Subcutaneous abdominal adipose tissue (tissue), 5 donors: Measurements from ENCODE around the gene CEP162.
"Not testable (repeated sequence)": the region's sequence is repeated elsewhere in the genome, so short reads cannot be mapped to it uniquely, and the experiment has no call there.

ENCODE experiments used
- H3K27ac ChIP-seq: one replicate; pipeline ENCODE4 v1.7.0; 2013; ENCODE audit warnings: low read depth, mild to moderate bottlenecking, inconsistent platforms, low read length, moderate library complexity
- H3K27me3 ChIP-seq, 5 donors: one replicate each; pipeline ENCODE4 v1.7.0; 2013; ENCODE audit warnings: low read length in 5 of 5, inconsistent platforms in 1 of 5; ENCODE audit not compliant: control insufficient read depth in 5 of 5, insufficient read depth in 4 of 5
- H3K36me3 ChIP-seq, 5 donors: one replicate each; pipeline ENCODE4 v1.7.0; 2013; ENCODE audit warnings: low read length in 5 of 5; ENCODE audit not compliant: control insufficient read depth in 5 of 5, insufficient read depth in 5 of 5
- H3K4me1 ChIP-seq, 5 donors: one replicate each; pipeline ENCODE4 v1.7.0; 2013; ENCODE audit warnings: low read length in 5 of 5, mild to moderate bottlenecking in 3 of 5, moderate library complexity in 1 of 5; ENCODE audit not compliant: control insufficient read depth in 5 of 5, insufficient read depth in 5 of 5
- H3K4me3 ChIP-seq, 5 donors: one replicate each; pipeline ENCODE4 v1.7.0; 2013; ENCODE audit warnings: low read length in 5 of 5, low read depth in 1 of 5
- H3K9ac ChIP-seq, 5 donors: one replicate each; pipeline ENCODE4 v1.7.0; 2013; ENCODE audit warnings: low read length in 5 of 5, mild to moderate bottlenecking in 4 of 5, moderate library complexity in 3 of 5
- H3K9me3 ChIP-seq, 5 donors: one replicate each; pipeline ENCODE4 v1.7.0; 2013; ENCODE audit warnings: low read length in 5 of 5; ENCODE audit not compliant: control insufficient read depth in 5 of 5
- donor health status: healthy.
- donor health status: healthy.
- donor health status: healthy.
- donor health status: healthy.
- donor health status: healthy.

The CEP162 gene

DNA sequence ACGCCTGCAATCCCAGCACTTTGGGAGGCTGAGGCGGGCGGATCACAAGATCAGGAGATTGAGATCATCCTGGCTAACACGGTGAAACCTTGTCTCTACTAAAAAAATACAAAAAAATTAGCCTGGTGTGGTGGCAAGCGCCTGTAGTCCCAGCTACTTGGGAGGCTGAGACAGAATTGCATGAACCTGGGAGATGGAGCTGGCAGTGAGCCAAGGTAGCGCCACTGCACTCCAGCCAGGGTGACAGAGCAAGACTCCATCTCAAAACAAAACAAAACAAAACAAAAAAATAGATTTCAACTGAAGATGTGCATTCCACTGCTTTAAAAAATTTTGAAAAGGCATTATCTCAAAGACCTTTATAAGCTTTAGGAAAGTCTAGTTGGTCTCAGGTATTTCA, 27.5 kb downstream of the CEP162 start:
- H3K36me3 ChIP-seq, result peaks cover 11 to 35% (median 20%) of the 10 kb centered on the region in 5 donors
- H3K4me3 ChIP-seq, H3K4me1 ChIP-seq, H3K9ac ChIP-seq, H3K27ac ChIP-seq, H3K27me3 ChIP-seq, H3K9me3 ChIP-seq: not testable (repeated sequence)

DNA sequence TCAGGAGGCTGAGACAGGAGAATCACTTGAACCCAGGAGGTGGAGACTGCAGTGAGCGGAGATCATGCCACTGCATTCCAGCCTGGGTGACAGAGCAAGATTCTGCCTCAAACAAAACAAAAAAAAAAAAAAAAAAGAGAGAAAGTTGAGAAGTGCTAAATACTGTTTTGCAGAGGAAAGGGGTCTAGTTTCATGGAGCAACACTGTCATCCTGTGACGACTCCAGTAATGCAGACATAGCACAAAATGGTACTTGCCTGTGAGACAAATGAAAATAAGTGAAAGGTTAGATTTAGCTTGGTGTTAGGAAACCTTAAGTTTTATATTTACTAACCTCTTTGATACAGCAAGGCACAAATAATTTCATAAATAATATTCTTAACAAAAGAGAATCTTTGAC, 29.7 kb downstream of the CEP162 start:
- H3K4me3 ChIP-seq, result no peak overlapping the region
- H3K36me3 ChIP-seq, result peaks cover 14 to 49% (median 30%) of the 10 kb centered on the region in 5 donors
- H3K4me1 ChIP-seq, result no peaks in the 10 kb centered on the region
- no peaks in the 10 kb centered on the region for H3K27me3 ChIP-seq
- no peak overlapping the region for H3K27ac ChIP-seq
- H3K9ac ChIP-seq, result no peak overlapping the region
- no peaks in the 10 kb centered on the region for H3K9me3 ChIP-seq

DNA sequence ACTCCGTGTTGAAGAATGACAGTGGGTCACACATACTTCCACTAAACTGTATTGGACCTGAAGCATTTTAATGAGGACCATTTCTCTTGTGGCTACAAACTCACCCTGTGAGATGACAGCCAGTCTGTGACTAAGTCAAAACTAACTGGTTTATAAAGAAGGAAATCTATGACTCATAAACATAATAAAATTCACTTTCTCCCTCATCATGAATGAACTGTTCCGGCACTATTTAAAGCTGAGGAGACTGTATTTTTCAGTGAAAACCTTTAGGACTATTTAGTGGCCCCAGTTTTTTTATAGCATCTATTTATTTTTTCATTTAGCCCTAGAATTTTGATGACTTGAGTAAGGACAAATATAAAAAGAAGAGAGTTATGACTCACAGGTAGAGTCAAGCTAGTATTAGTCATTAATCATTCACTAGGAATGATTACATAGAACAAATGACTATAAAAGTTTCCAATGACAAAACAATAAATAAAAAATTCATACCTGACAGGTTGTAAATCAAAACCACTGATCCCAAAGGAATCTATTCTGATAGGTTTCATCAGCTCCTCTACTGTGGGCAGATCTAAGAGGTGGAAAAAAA, 34.2 kb downstream of the CEP162 start:
- H3K27me3 ChIP-seq, result no peaks in the 10 kb centered on the region
- H3K9me3 ChIP-seq, result no peaks in the 10 kb centered on the region
- no peak overlapping the region for H3K9ac ChIP-seq
- H3K27ac ChIP-seq, result no peak overlapping the region
- no peak overlapping the region for H3K4me3 ChIP-seq
- H3K4me1 ChIP-seq, result no peaks in the 10 kb centered on the region
- H3K36me3 ChIP-seq, result peaks cover 24 to 55% (median 42%) of the 10 kb centered on the region in 5 donors

DNA sequence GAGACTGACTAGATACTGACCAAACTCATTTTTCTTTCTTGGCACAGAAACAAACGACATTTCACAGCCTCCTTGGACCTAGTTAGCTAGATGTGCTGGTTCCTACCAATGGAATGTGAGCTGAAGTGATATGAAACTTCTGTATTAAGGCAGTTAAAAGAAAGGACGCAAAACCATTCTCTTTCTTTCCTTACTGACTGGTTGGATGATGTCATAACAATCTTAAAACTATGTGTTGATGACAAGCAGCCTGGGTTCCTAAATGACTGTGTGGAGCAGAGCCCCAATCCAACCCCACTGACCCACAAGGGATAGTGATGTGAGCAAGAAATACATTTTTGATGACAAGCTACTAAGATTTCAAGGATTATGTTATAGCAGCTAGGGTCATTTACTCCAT, 35.6 kb downstream of the CEP162 start:
- H3K36me3 ChIP-seq, result peaks cover 24 to 51% (median 40%) of the 10 kb centered on the region in 5 donors
- no peaks in the 10 kb centered on the region for H3K4me1 ChIP-seq
- H3K27me3 ChIP-seq, result no peaks in the 10 kb centered on the region
- H3K4me3 ChIP-seq, result no peak overlapping the region
- no peaks in the 10 kb centered on the region for H3K9me3 ChIP-seq
- H3K9ac ChIP-seq, result no peak overlapping the region
- H3K27ac ChIP-seq, result no peak overlapping the region

DNA sequence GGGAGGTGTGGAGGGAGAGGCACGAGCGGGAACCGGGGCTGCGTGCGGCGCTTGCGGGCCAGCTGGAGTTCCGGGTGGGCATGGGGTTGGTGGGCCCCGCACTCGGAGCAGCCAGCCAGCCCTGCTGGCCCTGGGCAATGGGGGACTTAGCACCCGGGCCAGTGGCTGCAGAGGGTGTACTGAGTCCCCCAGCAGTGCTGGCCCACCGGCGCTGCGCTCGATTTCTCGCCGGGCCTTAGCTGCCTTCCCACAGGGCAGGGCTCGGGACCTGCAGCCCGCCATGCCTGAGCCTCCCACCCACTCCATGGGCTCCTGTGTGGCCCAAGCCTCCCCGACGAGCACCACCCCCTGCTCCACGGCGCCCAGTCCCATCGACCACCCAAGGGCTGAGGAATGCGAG, 38.1 kb downstream of the CEP162 start:
- peaks cover 26 to 44% (median 36%) of the 10 kb centered on the region in 5 donors for H3K36me3 ChIP-seq
- H3K27me3 ChIP-seq, H3K9me3 ChIP-seq, H3K27ac ChIP-seq, H3K4me3 ChIP-seq, H3K9ac ChIP-seq, H3K4me1 ChIP-seq: not testable (repeated sequence)

DNA sequence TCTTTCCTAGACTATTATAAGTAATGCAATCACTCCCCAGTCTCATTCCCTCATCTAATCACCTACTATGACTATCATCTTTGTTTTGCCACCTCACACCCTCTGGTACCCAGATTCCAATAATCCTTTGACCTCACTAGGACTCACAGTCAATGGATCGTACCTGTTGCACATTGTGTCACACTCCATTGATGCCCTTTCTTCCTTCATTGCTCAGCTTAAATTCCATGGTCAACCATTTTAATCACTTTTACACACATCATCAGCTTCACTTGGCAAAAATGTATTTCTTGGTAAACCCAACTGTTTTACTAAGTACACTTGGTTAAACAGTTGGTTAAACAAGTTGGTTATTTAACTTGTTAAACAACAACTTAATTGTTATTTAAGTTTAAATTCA, 44.0 kb downstream of the CEP162 start:
- Histone ChIP-seq H3K27ac (no peak overlapping the region), H3K9ac (no peak overlapping the region), H3K4me3 (no peak overlapping the region), H3K9me3 (no peaks in the 10 kb centered on the region), H3K4me1 (peaks cover 0 to 5% (median 0%) of the 10 kb centered on the region in 5 donors), H3K36me3 (peaks cover 7 to 25% (median 11%) of the 10 kb centered on the region in 5 donors), H3K27me3 (no peaks in the 10 kb centered on the region)

DNA sequence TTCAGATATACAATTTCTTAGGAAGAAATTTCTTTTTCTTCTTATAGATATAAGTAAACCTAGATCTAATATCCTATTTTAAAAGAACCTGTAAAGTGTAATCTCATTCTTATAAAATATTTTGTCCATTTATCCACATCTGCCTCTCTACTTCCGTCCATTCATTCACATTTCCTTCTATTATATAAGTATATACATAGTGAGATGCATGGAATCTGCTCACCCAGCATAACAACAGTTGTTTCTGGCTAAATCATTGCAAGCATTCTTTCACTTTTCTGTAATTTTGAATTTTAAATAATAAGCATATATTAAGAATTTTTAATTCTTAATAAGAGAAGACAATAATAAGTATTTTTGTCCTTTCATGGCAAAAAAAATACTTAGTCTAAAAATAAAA, 45.4 kb downstream of the CEP162 start:
- H3K4me3 ChIP-seq, result no peak overlapping the region
- no peaks in the 10 kb centered on the region for H3K27me3 ChIP-seq
- H3K9ac ChIP-seq, result no peak overlapping the region
- H3K4me1 ChIP-seq, result peaks cover 0 to 5% (median 0%) of the 10 kb centered on the region in 5 donors
- no peaks in the 10 kb centered on the region for H3K9me3 ChIP-seq
- peaks cover 7 to 22% (median 11%) of the 10 kb centered on the region in 5 donors for H3K36me3 ChIP-seq
- no peak overlapping the region for H3K27ac ChIP-seq

DNA sequence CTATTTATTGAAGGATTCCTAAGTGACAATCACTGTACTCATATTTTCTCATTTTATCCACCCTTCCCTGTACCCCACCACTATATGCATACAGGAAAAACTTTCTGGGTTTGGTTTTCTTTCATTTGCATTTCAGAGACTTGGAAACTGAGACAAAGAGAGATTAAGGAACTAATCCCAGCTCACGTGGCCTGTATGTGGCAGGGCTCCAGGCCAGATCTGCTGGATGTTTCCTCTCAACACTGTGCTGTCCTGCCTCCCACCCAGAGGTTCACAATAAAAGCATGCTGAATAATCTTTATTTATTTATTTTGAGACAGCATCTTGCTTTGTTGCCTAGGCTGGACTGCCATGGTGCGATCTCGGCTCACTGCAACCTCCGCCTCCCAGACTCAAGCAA, 50.2 kb downstream of the CEP162 start:
- Histone ChIP-seq H3K36me3 (peaks cover 0 to 13% (median 8%) of the 10 kb centered on the region in 5 donors), H3K27me3 (no peaks in the 10 kb centered on the region), H3K27ac (no peak overlapping the region), H3K9ac (no peak overlapping the region), H3K9me3 (no peaks in the 10 kb centered on the region), H3K4me1 (peaks cover 0 to 2% (median 0%) of the 10 kb centered on the region in 5 donors), H3K4me3 (no peak overlapping the region)

DNA sequence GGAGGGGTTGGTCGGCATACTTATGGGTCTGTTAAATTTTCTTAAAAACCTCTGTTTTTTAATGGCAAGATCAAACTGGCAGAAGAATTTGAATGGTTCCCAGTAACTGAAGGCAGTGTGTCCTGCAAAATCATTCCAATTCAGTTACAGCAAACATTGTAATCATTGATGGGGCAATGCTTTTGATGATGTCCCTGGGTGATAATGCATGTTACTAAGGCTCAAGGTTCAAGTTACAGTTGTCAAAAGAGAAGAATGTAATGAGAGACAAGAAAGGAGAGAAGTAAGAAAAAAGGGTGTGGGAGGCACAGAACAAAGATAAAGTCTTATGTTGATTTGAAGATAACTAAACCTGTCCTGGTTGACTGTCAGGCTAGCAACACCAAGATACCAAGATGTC, 54.9 kb downstream of the CEP162 start:
- no peaks in the 10 kb centered on the region for H3K4me1 ChIP-seq

DNA sequence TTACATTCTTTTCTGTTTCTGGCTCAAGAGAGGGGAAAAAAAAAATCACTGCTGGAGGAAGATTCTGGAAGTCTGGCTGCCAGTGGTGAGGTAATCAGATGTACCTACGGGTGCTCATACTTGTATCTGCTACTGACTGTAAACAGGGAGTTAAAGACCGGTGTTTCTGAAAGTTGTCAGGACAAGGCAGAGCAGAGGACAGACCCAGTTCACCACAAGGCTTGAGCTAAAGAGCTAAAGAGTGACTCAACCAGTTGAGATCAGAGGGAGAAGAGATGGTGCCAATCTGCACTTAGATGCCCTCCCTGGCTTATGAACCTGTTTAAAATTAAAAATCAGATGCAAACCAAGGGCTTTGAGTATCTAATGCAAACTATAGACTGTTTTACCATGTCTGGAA, 55.4 kb downstream of the CEP162 start:
- H3K27me3 ChIP-seq, result no peaks in the 10 kb centered on the region
- no peaks in the 10 kb centered on the region for H3K9me3 ChIP-seq
- H3K4me3 ChIP-seq, result no peak overlapping the region
- H3K4me1 ChIP-seq, result no peaks in the 10 kb centered on the region
- no peak overlapping the region for H3K9ac ChIP-seq
- H3K36me3 ChIP-seq, result peaks cover 14 to 30% (median 25%) of the 10 kb centered on the region in 5 donors
- no peak overlapping the region for H3K27ac ChIP-seq

More for the DNA sequence above, 54.9 kb downstream of the CEP162 start:
- H3K9ac ChIP-seq, result no peak overlapping the region
- H3K4me3 ChIP-seq, result no peak overlapping the region
- no peaks in the 10 kb centered on the region for H3K27me3 ChIP-seq
- peaks cover 14 to 27% (median 20%) of the 10 kb centered on the region in 5 donors for H3K36me3 ChIP-seq
- no peak overlapping the region for H3K27ac ChIP-seq
- no peaks in the 10 kb centered on the region for H3K9me3 ChIP-seq
